ENCODE measurements around the gene VGF.
"Not testable (repeated sequence)": the region's sequence is repeated elsewhere in the genome, so short reads cannot be mapped to it uniquely, and the experiment has no call there.

Gene VGF

DNA sequence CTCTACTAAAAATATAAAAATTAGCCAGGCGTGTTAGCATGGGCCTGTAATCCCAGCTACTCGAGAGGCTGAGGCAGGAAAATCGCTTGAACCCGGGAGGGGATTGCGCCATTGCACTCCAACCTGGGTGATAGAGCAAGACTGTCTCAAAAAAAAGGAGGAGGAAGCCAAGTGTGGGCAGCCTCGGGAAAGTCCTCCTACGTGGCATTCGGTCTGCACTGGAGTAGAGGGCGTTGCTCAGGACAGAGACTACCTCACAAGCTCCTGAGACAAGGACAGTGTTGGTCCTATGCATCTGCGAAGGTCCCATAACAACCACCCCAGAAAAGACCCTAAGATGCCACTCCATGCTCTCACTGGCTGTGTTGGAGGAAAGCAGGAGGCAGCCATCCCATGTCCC lies 48.5 kb downstream of the VGF start:
- no peak overlapping the region for H3K27ac ChIP-seq
- no peak for TF ChIP-seq ZFX (IDR thresholded peaks at IDR 0.05; ENCODE audit: borderline replicate concordance)
- TF ChIP-seq, protein P1, sequence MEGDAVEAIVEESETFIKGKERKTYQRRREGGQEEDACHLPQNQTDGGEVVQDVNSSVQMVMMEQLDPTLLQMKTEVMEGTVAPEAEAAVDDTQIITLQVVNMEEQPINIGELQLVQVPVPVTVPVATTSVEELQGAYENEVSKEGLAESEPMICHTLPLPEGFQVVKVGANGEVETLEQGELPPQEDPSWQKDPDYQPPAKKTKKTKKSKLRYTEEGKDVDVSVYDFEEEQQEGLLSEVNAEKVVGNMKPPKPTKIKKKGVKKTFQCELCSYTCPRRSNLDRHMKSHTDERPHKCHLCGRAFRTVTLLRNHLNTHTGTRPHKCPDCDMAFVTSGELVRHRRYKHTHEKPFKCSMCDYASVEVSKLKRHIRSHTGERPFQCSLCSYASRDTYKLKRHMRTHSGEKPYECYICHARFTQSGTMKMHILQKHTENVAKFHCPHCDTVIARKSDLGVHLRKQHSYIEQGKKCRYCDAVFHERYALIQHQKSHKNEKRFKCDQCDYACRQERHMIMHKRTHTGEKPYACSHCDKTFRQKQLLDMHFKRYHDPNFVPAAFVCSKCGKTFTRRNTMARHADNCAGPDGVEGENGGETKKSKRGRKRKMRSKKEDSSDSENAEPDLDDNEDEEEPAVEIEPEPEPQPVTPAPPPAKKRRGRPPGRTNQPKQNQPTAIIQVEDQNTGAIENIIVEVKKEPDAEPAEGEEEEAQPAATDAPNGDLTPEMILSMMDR (IDR thresholded peaks at IDR 0.05) = no peak

DNA sequence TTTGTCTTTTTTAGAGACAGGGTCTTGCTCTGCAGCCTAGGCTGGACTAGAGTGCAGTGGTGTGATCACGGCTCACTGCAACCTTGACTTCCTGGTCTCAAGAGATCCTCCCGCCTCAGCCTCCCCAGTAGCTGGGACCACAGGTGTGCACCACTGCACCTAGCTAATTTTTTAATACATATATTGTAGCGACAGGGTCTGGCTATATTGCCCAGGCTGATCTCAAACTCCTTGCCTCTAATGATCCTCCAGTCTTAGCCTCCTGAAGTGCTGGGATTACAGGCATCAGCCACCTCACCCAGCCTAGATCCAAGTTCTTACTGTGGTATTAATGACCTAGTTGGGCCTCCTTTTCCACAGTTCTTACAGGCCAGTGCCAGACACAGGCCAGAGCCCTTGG lies 50.2 kb downstream of the VGF start:
- H3K27ac ChIP-seq = no peak overlapping the region
- TF ChIP-seq, protein P1 (IDR thresholded peaks at IDR 0.05) = no peak
- TF ChIP-seq ZFX (IDR thresholded peaks at IDR 0.05; ENCODE audit: borderline replicate concordance) = no peak

DNA sequence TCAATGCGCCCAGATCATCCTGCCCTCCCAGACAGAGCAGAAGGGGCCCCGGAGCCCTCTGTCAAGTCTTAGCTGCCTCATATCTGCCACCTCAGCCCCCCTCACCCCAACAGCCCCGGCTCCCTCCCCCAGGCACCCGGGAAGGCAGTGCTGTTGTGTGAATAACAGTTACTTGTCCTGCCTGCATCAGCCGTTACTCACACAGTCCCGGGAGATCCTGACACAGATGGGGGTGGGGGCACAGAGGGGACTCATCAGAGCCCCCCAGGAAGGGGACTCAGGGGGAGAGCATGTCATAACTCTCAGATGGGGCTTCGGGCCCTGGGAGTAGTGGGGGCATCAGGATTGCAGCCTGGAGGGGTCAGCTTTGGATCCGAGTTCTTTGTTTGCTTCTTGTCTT lies 50.9 kb downstream of the VGF start:
- TF ChIP-seq, protein P1 (IDR thresholded peaks at IDR 0.05) = no peak
- no peak for TF ChIP-seq ZFX (IDR thresholded peaks at IDR 0.05; ENCODE audit: borderline replicate concordance)
- no peak overlapping the region for H3K27ac ChIP-seq

DNA sequence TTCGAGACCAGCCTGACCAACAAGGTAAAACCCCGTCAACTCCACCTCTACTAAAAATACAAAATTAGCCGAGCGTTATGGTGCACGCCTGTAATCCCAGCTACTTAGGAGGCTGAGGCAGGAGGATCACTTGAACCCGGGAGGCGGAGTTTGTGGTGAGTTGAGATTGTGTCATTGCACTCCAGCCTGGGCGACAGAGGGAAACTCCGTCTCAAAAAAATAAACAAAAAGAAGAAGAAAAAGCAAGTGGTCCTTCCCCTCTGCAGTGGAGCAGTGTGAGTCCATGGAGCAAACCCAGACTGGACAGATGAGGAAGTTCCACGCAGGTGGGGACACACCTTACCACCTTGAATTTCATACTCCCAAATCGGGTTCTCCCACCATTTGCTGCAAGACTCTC lies 51.5 kb downstream of the VGF start:
- no peak overlapping the region for H3K27ac ChIP-seq
- no peak for TF ChIP-seq ZFX (IDR thresholded peaks at IDR 0.05; ENCODE audit: borderline replicate concordance)
- TF ChIP-seq, protein P1 (IDR thresholded peaks at IDR 0.05) = no peak

DNA sequence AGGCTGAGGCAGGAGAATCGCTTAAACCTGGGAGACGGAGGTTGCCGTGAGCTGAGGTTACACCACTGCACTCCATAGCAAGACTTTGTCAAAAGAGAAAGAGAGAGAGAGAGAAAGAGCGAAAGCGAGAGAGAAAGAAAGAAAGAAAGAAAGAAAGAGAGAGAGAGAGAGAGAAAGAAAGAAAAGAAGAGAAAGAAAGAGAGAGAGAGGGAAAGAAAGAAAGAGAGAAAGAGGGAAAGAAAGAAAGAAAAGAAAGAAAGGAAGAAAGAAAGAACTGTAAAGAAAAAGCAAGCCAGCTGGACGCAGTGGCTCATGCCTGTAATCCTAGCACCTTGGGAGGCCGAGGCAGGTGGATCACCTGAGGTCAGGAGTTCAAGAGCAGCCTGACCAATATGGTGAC lies 52.2 kb downstream of the VGF start:
- H3K27ac ChIP-seq = not testable (repeated sequence)
